DND-41 (cell line): ENCODE data around the gene CLEC2D.
A peak's percentile ranks its signal among the peaks of the same experiment; 100 is the strongest.

ENCODE experiments used
- ATAC-seq: fragments of 200-7000 bp; cut with Tn5 transposase; 3 replicates; pipeline ENCODE4 v1.9.1; 2021; ENCODE audit warnings: low read depth; ENCODE audit not compliant: insufficient read depth
- DNase-seq: peaks from one replicate; pipeline ENCODE4 v3.0.0-alpha.2; 2020
- H2AFZ ChIP-seq: 2 replicates; pipeline ENCODE4 v1.6.0; 2012; ENCODE audit warnings: low read depth, low read length
- H3K27ac ChIP-seq: 2 replicates; pipeline ENCODE4 v1.5.1; 2012; ENCODE audit warnings: low read length, inconsistent platforms
- H3K27me3 ChIP-seq: fragments of 200-600 bp; sonication (generic); 2 replicates; pipeline ENCODE4 v1.6.0; 2012; ENCODE audit warnings: low read length, mild to moderate bottlenecking, inconsistent platforms; ENCODE audit not compliant: insufficient read depth, poor library complexity
- H3K36me3 ChIP-seq: 2 replicates; pipeline ENCODE4 v1.5.1; 2012; ENCODE audit warnings: low read length, inconsistent platforms; ENCODE audit not compliant: insufficient read depth
- H3K4me1 ChIP-seq: 2 replicates; pipeline ENCODE4 v1.5.1; 2012; ENCODE audit warnings: mild to moderate bottlenecking, low read length; ENCODE audit not compliant: insufficient read depth
- H3K4me2 ChIP-seq: 2 replicates; pipeline ENCODE4 v1.6.0; 2012; ENCODE audit warnings: mild to moderate bottlenecking, moderate library complexity, low read length, inconsistent platforms; ENCODE audit not compliant: insufficient read depth
- H3K4me3 ChIP-seq, 2 experiments: fragments of 200-600 bp in 1 of 2; shearing (Covaris generic) in 1 of 2; 2 replicates each; pipeline ENCODE4 v1.5.1; 2012 to 2016; ENCODE audit warnings: inconsistent platforms in 2 of 2, low read length in 2 of 2, mild to moderate bottlenecking in 2 of 2, low read depth in 1 of 2, moderate library complexity in 1 of 2
- H3K79me2 ChIP-seq: 2 replicates; pipeline ENCODE4 v1.6.0; 2012; ENCODE audit warnings: low read length, inconsistent platforms; ENCODE audit not compliant: insufficient read depth
- H3K9ac ChIP-seq: 2 replicates; pipeline ENCODE4 v1.6.0; 2012; ENCODE audit warnings: low read depth, mild to moderate bottlenecking, inconsistent platforms, low read length, moderate library complexity
- H3K9me3 ChIP-seq: 2 replicates; pipeline ENCODE4 v1.5.1; 2012; ENCODE audit warnings: low read length, moderate library complexity, mild to moderate bottlenecking, inconsistent platforms; ENCODE audit not compliant: insufficient read depth, severe bottlenecking
- H4K20me1 ChIP-seq: 2 replicates; pipeline ENCODE4 v1.6.0; 2012; ENCODE audit warnings: low read length; ENCODE audit not compliant: insufficient read depth
- CTCF ChIP-seq: IDR thresholded peaks from 2 replicates; pipeline ENCODE4 v1.5.1; 2012; ENCODE audit warnings: borderline replicate concordance, low read length, moderate library complexity, mild to moderate bottlenecking; ENCODE audit not compliant: poor library complexity, severe bottlenecking; ENCODE audit errors: extremely low read depth
- EZH2 ChIP-seq: IDR thresholded peaks from 3 replicates; pipeline ENCODE4 v1.6.1; 2012; ENCODE audit warnings: borderline replicate concordance, low read depth, mild to moderate bottlenecking, moderate library complexity, low read length, inconsistent platforms; ENCODE audit not compliant: severe bottlenecking

Gene CLEC2D, protein sequence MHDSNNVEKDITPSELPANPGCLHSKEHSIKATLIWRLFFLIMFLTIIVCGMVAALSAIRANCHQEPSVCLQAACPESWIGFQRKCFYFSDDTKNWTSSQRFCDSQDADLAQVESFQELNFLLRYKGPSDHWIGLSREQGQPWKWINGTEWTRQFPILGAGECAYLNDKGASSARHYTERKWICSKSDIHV

GRCh38 chr12:9669534-9669933 lies at the start of gene CLEC2D:
TSS of gene CLEC2D (plus strand) at chr12:9669713. CDS start at chr12:9669735, 22 bp downstream.
- peaks cover 4% of the 10 kb centered on the region; the same call in 1 of the 2 replicates for H3K36me3 ChIP-seq
- H3K79me2 ChIP-seq, result no peaks in the 10 kb centered on the region
- no peak within 1 kb of the TSS for H2AFZ ChIP-seq
- no peaks in the 10 kb centered on the region for H4K20me1 ChIP-seq
- H3K27me3 ChIP-seq, result no peaks in the 10 kb centered on the region
- no peak within 1 kb of the TSS for H3K4me3 ChIP-seq
- H3K4me2 ChIP-seq, result no peak within 1 kb of the TSS
- TF ChIP-seq CTCF, result no peak
- TF ChIP-seq EZH2, result no peak
- H3K27ac ChIP-seq, result no peak within 1 kb of the TSS
- no peaks in the 10 kb centered on the region for H3K9me3 ChIP-seq
- H3K9ac ChIP-seq, result no peak within 1 kb of the TSS
- peaks cover 25% of the 10 kb centered on the region for H3K4me1 ChIP-seq
- no peak for DNase-seq
- no peak for ATAC-seq

GRCh38 chr12:9625019-9625418 lies 44.5 kb upstream of the CLEC2D start:
- no peak overlapping the region for H3K27ac ChIP-seq
- H2AFZ ChIP-seq, result peak overlapping the region; percentile 9; the same call in 1 of the 2 replicates
- peaks cover 4% of the 10 kb centered on the region; the same call in 1 of the 2 replicates for H3K4me1 ChIP-seq
- no peaks in the 10 kb centered on the region for H3K9me3 ChIP-seq
- DNase-seq (no peak), ATAC-seq (no peak)
- H3K36me3 ChIP-seq, result no peaks in the 10 kb centered on the region
- no peak overlapping the region for H3K4me2 ChIP-seq
- TF ChIP-seq EZH2 (no peak), CTCF (no peak)
- H3K4me3 ChIP-seq, result no peak overlapping the region
- no peaks in the 10 kb centered on the region for H3K27me3 ChIP-seq
- H3K79me2 ChIP-seq, result no peaks in the 10 kb centered on the region
- no peaks in the 10 kb centered on the region for H4K20me1 ChIP-seq
- no peak overlapping the region for H3K9ac ChIP-seq

DNA sequence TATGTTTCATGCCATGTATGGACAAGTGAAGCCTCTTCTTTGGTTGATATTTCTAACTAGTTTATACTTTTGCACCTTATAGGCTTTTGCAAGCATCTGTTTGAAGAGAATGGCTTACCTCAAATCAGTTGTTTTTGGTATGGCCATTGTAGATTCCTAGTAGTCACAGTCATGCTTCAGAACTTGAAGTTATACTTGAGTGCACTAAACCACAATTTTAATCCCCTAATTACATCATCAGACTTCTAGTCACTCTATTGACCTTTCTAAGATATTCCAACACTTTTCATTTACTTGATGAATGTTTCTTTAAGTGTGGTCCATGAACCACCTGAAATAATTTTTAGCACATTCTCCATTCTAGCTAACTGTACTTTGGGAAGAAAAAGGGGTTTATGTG lies 43.2 kb upstream of the CLEC2D start:
- Histone ChIP-seq H3K27me3 (no peaks in the 10 kb centered on the region), H4K20me1 (no peaks in the 10 kb centered on the region), H3K4me3 (no peak overlapping the region), H3K9ac (no peak overlapping the region), H3K9me3 (no peaks in the 10 kb centered on the region), H3K36me3 (no peaks in the 10 kb centered on the region), H3K4me1 (peaks cover 4% of the 10 kb centered on the region; the same call in 1 of the 2 replicates), H3K27ac (no peak overlapping the region), H2AFZ (no peak overlapping the region), H3K79me2 (no peaks in the 10 kb centered on the region), H3K4me2 (no peak overlapping the region)
- DNase-seq, result no peak
- no peak for ATAC-seq
- no peak for TF ChIP-seq EZH2
- TF ChIP-seq CTCF, result no peak

DNA sequence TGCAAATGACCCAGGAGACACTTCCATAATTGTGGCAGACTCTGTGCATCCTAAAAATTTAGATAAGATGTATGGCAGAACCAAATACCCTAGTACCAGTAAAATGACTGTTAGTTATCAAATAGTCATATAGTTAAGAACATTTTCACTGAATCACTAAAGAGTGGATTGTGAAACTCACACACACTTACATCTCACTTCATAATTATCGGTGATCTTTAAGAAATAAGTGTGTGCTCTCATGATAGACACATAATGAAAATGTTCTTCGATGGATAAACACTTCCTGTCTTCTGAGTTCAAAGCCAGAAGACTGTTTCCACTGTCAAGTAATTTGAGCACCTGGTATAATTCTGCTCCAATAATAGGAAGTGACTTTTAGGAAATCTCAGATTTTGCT lies 42.7 kb upstream of the CLEC2D start:
- Histone ChIP-seq H3K9me3 (no peaks in the 10 kb centered on the region), H3K9ac (no peak overlapping the region), H3K4me3 (no peak overlapping the region), H3K4me1 (peaks cover 4% of the 10 kb centered on the region; the same call in 1 of the 2 replicates), H2AFZ (no peak overlapping the region), H3K36me3 (no peaks in the 10 kb centered on the region), H3K4me2 (no peak overlapping the region), H3K27ac (no peak overlapping the region), H3K27me3 (no peaks in the 10 kb centered on the region), H4K20me1 (no peaks in the 10 kb centered on the region), H3K79me2 (no peaks in the 10 kb centered on the region)
- ATAC-seq (no peak), DNase-seq (no peak)
- TF ChIP-seq EZH2 (no peak), CTCF (no peak)
